Measurements from ENCODE around the gene IL5.
"Not testable (repeated sequence)": the region's sequence is repeated elsewhere in the genome, so short reads cannot be mapped to it uniquely, and the experiment has no call there.

The IL5 gene

DNA sequence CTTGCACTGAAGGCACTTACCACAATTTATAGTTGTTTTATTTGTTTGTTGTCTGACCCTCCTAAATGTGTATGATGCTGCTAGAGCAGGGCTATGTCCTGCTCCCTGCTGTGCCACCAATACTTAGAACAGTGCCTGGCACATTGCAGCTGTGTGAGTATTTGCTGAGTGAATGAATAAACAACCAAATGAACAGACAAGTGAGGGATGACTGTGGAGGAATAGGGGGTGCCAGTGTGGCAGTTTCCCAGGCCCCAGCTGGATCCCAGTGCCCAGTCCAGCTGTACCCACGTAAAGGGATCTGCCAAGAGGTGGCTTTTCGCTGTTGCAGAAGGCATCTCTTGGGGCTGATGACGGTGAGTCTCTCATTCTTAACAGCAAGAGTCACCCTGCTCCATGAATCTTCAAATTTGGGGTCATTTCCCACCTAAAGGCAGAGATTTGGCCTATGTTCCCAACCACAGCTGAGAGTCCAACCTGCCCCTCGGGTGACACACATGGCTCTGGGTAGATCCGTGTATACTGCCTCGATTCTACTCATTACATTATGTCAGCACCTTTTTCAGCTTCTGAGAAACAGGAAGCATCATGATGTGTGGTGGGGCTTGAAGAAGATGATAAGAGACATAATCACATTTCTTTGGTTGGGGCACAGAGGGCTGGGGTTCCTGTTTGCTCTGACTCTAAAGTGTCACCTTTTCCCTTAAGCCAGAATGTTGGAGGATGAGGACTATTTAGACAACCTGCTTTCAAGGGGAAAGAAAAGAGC is 14.3 kb downstream of the IL5 start:
- DNase-seq (ENCODE audit: low read depth): no peak

DNA sequence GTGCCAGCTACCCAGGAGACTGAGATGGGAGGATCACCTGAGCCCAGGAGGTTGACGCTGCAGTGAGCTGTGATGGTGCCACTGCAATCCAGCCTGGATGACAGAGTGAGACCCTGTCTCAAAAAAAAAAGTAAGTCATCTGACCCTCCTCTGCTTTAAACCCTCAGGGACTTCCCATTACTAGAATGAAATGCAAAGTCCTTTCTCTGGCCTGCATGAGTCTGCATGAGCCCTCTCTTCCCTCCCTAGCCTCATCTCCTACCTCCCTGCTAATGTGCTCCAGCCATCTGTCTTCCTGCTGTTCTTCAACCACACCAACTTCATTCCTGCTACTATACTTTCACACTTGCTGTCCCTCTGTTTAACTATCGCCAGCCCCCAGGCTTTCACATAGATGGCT is 15.3 kb downstream of the IL5 start:
- no peak for DNase-seq (ENCODE audit: low read depth)

DNA sequence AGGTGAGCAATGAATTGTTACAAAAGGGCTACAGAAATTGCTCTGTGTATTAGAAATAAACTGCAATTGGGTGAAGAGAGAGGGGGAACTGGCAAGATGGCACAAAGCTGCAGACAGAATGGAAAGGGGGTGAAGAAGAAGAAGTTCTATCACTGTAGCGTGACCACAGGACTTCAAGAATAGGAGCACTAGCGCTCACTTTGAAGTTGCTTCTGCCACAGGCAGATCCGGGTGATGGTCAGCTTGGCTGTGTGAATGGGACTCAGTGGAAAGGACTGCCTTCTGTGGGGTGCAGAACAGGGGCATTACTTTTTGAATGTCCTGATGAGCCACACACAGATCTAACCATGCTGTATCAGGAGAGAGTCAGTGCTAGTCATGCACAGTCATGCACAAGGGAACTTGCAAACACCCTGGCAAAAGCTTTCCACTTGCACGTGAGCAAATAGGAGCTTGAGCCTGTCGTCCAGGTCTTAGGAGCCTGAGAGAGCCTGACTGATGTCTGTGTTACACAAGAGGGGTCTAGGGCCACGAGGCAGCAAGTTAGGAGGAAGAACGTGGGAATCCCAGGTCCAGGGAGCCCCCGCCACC is 16.3 kb downstream of the IL5 start:
- no peak for DNase-seq (ENCODE audit: low read depth)

DNA sequence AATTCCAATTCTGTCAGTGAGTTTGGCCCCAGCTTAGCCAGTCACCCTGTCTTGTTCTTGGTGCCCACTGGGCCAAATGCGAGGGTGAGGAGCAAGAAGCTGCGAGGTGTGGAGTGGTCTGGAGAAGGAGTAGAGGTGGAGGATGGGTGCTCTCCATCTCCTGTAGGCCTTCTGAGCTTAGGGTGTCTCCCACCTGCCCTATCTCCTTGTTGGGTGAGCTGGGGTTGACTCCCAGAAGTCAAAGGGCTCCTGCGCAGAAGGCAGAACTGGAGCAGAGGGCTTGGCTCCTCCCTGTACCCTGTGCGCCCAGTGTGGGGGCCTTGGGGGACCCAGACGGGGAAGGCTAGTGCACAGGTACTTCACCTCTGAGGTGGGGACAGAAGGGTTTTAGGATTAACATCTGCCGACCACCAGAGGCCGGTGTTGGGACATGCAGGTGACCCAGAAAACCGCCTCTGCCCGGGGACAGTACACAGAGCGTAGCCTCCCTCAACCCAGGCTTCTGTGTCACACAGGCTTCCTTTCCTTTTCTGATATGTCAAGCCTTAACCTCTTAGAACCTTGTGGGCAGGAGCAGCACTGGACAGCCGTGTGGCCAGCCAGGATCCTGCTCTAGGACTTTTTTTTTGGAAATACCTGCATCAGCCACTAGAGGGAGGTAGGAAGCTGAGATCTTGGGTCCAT is 16.9 kb downstream of the IL5 start:
- no peak for DNase-seq (ENCODE audit: low read depth)

DNA sequence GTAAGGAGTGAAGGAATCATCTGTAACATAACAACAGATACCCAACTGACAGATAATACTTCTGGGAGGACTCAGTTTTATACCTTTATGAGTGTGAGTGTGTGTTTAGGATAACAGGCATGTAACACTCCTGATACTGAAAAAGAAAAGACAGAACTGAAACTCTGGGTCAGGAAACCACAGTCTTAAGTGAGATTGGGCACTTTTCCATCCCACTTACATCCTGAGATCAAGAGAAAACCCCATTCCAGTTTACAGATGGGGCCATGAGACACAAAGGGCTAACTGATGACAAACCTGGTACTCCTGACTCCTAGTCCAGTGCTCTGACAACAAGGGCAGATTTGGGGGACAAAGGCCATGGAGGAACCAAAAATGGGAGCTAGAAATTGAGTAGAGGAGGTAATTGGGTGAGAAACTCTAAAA is 18.0 kb downstream of the IL5 start:
- no peak for DNase-seq (ENCODE audit: low read depth)

DNA sequence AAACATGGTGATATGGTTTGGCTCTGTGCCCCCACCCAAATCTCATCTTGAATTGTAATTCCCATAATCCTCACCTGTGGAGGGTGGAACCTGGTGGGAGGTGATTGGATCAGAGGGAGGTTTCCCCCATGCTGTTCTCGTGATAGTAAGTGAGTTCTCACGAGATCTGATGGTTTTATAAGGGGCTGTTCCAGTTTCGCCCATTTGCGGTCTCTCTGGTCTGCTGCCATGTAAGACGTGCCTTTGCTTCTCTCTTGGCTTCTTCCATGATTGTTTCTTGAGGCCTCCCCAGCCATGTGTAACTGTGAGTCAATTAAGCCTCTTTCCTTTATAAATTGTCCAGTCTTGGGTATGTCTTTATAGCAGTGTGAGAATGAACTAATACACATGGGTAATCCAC is 18.4 kb downstream of the IL5 start:
- not testable (repeated sequence) for DNase-seq (ENCODE audit: low read depth)

DNA sequence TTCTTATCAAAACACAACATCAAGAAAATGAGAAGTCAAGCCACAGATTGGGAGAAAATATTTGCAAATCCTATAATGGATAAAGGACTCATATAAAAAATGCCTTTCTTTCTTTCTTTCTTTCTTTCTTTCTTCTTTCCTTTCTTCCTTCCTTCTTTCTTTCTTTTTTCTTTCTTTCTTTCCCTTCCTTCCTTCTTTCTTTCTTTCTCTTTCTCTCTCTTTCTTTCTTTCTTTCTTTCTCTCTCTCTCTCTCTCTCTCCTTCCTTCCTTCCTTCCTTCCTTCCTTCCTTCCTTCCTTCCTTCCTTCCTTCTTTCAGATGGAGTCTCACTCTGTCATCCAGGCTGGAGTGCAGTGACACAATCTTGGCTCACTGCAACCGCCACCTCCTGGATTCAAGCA is 21.3 kb downstream of the IL5 start:
- not testable (repeated sequence) for DNase-seq (ENCODE audit: low read depth)

DNA sequence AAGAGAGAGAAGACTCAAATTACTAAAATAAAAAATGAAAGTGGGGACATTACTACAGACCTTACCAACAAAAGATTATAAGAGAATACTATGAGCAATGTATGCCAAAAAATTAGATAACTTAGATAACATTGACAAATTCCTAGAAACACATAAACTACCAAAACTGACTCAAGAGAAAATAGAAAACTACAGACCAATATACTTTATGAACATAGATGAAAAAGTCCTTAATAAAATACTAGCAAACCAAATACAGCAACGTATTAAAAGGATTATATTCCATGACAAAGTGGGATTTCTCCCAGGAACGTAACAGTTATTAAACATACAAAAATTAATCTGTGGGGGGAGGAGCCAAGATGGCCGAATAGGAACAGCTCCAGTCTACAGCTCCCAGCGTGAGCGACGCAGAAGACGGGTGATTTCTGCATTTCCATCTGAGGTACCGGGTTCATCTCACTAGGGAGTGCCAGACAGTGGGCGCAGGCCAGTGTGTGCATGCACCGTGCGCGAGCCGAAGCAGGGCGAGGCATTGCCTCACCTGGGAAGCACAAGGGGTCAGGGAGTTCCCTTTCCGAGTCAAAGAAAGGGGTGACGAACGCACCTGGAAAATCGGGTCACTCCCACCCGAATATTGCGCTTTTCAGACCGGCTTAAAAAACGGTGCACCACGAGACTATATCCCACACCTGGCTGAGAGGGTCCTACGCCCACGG is 29.5 kb downstream of the IL5 start:
- DNase-seq (ENCODE audit: low read depth): not testable (repeated sequence)

DNA sequence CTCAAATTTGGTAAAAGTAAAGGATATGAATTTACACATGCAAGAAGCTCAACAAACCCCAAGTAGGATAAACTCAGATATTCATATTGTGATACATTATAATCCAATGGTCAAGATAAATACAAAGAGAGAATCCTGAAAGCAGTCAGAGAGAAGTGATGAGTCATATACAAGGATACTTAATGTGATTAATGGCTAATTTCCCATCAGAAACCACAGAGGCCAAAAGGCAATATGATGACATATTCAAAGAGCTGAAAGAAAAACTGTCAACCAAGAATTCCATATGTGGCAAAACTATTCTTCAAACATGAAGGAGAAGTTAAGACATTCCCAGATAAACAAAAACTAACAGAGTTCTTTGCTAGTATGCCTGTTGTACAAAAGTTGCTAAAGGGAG is 33.2 kb downstream of the IL5 start:
- no peak for DNase-seq (ENCODE audit: low read depth)

DNA sequence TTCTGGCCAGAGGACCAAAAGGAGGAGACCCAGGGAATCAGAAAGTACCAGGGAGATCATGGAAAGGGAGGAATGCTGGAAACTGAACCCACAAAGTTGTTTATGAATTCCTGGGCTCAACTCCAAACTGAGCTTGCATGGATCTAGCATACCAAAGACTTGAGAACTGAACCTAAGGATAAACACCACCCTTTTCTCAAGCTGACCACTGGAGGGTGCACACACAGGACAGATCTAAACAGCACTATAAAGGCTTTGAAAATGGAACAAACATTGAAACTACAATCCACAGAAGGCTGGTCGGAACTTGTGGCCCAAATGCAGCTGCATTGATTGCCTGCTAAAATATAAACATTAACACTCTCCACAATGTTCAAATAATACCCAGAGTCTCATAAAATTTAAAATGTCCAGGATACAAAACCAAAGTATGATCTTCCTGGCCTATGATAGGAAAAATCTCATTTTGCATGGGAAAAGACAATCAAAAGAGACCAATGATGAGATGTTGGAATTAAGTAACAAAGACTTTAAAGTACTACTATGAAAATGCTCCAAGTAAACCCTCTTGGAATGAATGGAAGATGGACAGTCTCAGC is 37.1 kb downstream of the IL5 start:
- peak; percentile 89 for DNase-seq (ENCODE audit: low read depth)

DNA sequence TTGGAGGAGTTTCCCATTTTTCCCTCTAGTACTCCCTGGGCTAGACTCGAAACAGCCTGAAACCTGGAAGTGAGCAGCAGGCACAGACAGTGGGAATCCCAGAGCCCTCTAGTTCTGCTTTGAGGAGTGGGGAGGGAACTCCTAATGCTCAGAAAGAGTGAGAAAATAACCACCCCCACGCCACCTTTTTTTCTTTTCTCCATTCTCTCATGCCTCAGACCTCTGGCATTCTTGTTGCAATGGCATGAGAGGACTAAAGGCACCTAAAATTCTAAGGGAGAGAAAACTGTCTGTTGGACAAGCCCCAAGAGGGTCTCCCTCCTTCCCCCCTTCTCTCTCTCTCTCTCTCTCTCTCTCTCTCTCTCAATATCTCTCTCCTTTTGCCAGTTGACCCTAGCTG is 37.7 kb downstream of the IL5 start:
- DNase-seq (ENCODE audit: low read depth): no peak

DNA sequence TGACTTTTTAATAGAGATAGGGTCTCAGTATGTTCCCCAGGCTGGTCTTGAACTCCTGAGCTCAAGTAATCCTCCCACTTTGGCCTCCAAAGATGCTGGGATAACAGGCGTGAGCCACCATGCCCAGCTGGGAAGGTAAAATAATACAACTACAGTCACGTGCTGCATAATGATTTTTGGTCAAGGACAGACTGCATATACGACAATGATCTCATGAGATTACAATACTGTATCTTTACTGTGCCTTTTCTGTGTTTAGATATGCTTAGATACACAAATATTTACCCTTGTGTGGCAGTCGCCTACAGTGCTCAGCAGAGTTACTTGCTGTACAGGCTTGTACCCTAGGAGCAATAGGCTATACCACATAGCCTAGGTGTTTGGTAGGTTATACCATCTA is 38.6 kb downstream of the IL5 start:
- DNase-seq (ENCODE audit: low read depth): no peak

DNA sequence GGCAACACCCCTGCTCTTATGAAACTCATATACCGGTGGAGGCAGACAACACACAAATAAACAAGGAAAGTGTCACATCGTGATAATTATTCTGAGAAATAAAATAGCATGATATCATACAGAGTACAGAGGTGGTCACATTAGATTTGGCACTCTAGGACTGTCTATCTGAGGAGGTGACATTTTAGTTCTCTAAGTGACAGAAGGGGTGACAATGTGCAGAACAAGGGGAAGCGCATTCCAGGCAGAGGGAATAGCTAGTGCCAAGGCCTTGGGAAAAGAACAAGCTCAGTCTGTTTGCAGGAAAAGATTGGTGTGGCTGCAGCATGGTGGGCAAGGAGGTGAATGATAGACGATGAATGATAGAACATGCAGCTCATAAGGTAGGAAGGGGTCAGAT is 40.1 kb downstream of the IL5 start:
- no peak for DNase-seq (ENCODE audit: low read depth)

DNA sequence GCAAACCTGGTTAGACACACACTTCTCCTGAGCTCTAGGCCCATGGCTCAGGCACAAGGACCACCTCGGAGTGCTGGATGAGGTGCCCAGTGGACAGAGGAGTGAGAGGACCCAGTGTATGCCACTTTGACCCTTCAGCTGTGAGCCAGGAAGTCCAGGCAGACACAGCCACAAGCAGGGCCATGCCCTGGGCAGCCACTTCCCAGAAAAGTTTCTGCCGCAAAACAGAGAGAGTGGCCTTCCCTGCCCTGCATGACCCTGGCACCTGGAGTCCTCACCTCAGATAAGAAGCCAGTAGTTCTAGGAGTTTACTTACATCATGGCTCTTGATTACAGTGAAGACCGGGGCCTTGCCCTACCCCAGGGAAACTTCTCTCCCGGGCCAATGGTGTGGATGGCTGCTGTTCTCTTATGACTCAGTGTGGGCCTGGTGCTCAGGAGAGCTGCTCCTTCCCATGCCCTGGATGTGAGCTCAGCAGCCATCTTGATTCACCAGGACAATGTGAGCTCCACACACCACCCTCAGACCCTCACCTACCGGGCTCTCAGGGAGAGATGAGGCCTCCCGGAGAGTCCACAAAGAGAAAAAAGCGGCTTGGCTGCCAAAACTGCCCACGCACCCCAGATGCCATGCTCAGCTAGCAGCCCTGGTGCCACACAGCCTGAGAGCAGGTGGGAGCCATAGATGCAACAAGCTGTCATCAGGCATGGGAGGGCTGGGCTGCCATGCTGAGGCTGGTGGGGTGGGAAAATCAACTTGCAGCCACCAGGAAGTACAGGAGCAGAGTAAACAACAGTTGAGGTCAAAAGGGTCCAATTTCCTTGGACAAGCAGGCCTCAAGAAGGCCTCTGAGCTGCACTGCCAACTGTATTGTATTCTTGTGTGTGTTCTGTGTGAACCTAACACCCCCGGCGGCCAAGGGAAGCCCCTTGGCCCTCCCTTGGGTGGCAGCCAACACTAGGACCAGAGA is 41.1 kb downstream of the IL5 start:
- no peak for DNase-seq (ENCODE audit: low read depth)

DNA sequence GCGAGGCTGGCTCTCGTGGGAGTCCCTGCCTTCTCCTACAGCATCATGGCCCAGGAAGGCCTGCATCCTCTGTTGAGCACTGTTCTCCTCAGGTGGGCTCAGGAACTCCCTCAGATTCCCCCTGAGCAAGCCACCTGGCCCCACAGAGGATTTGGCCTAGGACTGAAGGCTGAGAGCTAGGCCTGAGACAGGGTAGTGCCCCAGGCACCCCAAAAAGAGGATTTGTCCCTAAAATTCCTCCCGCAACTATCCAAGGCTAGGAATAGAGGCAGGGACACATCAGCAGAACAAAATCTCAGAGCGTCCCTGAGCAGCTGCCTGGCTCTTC is 41.7 kb downstream of the IL5 start:
- no peak for DNase-seq (ENCODE audit: low read depth)

DNA sequence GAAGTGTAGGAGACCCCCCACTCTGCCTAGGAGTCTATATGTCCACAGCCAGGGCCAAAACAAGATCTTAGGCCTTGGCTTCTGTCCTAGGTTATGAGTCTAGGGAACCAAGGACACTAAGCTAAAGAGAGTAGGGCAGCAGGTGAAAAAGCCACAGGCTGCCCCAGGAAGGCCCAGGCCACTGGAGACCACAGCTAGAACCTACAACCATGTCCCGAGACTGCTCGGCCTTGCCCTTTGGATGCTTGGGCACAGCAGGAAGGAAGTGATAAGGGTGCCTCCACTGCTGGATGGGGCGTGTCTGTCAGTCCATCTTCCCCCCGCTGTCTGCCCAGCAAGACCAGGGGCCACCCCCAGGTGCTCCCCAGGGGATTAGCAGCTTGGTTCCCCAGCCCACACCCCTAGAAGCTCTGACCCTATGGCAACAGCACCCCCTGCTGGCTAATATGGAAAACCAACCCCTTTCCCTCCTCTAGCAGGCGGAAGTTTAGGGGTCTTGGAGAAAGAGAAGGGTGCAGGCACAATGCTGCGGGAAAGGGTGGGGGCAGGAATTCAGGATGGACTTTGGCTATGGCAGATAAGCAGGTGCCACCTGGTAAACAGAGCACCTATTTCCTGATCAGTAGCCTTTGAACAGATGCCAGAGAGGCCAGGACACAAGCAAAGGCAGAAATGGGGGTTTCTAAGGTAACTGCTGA is 42.2 kb downstream of the IL5 start:
- no peak for DNase-seq (ENCODE audit: low read depth)

DNA sequence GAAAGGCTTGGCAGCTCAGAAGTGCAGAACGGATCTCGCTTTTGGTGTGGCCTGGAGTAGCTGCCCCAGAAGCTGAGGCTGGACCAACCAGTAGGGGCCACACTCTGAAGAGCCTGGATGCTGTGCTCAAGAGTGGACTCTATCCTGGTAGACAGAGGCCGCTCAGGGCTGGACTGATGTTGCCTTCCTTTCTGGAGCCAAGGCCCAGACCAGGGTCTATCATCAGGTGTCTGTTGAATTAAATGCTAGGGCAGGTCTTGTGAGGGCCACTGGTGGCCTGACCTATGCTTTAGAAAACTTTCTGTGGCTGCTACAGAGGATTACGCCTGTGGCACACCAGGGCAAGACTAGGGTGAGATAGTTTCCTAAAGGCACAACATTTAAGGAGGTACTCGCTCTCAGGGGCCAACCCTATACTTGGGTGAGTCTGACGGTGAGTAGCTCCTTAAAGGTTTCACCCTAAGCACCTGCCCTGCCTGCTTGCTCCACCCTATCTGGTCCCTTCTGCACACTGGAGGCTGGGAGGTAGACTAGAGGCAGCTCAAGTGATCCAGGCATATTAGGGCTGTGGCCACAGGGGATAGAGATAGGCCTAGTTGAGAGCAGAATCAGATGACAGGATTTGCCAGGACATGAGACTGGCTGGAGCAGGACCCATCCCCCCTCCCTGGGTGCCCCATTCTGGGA is 42.9 kb downstream of the IL5 start:
- DNase-seq (ENCODE audit: low read depth): no peak

DNA sequence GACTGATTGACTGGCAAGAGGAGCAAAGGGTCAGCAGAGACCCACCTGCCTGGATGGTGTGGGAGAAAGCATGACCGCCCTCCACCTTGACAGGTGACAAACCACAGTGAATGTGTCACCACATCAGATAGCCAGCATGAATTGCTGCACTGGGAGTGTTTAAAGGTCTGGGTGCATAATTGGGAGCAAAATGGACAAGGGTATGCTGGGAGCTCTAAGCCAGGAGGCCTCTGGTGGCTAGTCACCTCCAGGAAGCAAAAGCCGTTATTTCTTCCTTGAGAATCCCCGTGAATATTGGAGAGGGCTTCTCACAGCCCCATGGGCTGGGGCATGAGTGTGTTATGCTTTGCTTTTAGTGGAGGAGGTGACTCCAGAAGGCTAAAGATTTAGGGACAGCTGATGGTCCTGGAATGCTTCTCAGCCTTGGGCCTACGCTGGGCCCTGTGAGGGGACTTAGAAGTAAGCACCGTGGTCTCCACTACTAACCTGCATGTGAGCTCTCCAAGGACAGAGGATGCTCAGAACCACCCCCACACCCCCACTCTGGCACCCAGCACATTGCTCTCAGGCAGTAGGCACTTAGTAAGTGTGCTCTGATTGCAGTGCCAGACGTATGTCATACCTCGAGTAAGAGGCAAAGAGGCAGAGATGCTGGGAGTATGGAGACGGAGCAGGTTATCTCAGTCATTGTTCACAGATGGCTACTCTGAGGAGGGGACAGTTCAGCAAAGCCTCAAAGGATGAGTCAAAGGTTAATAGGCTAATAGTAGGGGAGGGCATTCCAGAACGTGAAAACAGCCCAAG is 43.7 kb downstream of the IL5 start:
- DNase-seq (ENCODE audit: low read depth): no peak

DNA sequence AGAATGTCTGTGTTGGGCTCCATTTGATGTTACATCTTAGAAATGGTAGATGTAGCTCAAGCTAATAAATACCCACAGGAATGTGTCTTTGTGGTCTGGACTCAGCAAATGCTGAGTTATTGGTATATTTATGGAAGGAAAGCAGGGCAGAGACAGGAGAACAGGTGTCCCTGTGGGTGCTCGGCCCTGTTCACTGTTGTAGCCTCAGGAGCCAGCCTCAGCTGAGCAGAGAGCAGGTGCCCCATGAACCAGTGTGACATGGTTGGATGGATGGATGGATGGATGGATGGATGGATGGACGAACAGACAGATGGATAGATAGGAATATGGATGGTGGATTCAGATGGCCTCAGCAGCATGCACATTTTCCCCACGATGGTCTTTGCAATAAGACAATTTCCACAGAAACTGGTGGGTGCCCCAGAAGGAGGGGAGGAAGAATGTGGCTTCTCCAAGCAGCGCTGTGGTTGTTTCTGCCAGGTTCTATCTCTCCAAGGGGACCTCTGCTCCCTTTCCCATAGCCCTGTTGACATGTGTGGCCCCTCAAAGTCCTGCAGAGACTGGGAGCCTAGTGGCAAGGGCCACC is 44.5 kb downstream of the IL5 start:
- DNase-seq (ENCODE audit: low read depth): no peak
